Psoas muscle (tissue), 8 donors: ENCODE measurements around the gene COX10. TPM values are rescaled to one million over a fixed set of nuclear protein-coding genes. Genes with fewer than 3 reads are reported as not detected.

Experiments
- ATAC-seq, 4 donors: fragments of 200-7000 bp; cut with Tn5 transposase; one replicate each; pipeline ENCODE4 v1.9.1; 2020; ENCODE audit warnings: moderate library complexity in 3 of 4, mild to moderate bottlenecking in 2 of 4
- DNase-seq, 2 donors: peaks; one replicate each; pipeline ENCODE4 v3.0.0-alpha.2; 2020
- H3K27ac ChIP-seq: fragments of 200-600 bp; one replicate; pipeline ENCODE4 v1.8.0; 2022
- H3K27me3 ChIP-seq, 3 donors: fragments of 200-600 bp in 1 of 3; one replicate each; pipeline versions ENCODE4 v1.6.1 to v1.8.0; 2013 to 2022; ENCODE audit warnings: low read length in 2 of 3, mild to moderate bottlenecking in 2 of 3, moderate library complexity in 1 of 3; ENCODE audit not compliant: insufficient read depth in 3 of 3
- H3K36me3 ChIP-seq, 2 donors: fragments of 200-600 bp in 1 of 2; one replicate each; pipeline versions ENCODE4 v1.6.1 to v1.8.0; 2013 to 2022; ENCODE audit warnings: low read depth in 1 of 2, mild to moderate bottlenecking in 1 of 2, moderate library complexity in 1 of 2; ENCODE audit not compliant: insufficient read depth in 1 of 2
- H3K4me1 ChIP-seq: fragments of 200-600 bp; one replicate; pipeline ENCODE4 v1.8.0; 2022
- H3K4me3 ChIP-seq: fragments of 200-600 bp; one replicate; pipeline ENCODE4 v1.8.0; 2022; ENCODE audit warnings: mild to moderate bottlenecking
- H3K9me3 ChIP-seq: fragments of 200-600 bp; one replicate; pipeline ENCODE4 v1.8.0; 2022
- CTCF ChIP-seq: fragments of 200-600 bp; IDR thresholded peaks from one replicate; pipeline ENCODE4 v1.8.0; 2022; ENCODE audit warnings: antibody characterized with exemption
- WGBS, 3 donors: extraction: QIAGEN DNeasy Blood & Tissue Kit; methylation state at CpG; one replicate each; pipeline versions ENCODE4 v1.1.6 to v1.1.7; 2013; 5-methylcytosine and 5-hydroxymethylcytosine counted together
- intact Hi-C, 2 donors: fragments of 100-400 bp; cut with DNase I; formaldehyde crosslinking; loops; one replicate each; pipeline versions ENCODE4 v1.11.0 to v1.14.2; 2022
- polyA plus RNA-seq, 3 donors: library from polyadenylated mRNA; stranded (reverse); fragments of 200-250 nt; gene quantifications; one replicate each; pipeline ENCODE4 v1.2.3, GENCODE V29; 2013
- total RNA-seq, 4 donors: library from RNA; stranded (reverse); fragmentation: NEBNext Ultra II Directional in 2 of 4; extraction: Animal tissue kit (Norgen Biotek cat#: 25700) in 2 of 4; gene quantifications; one replicate each; pipeline versions ENCODE4 v1.2.1 to v1.2.4, GENCODE V29; 2021 to 2023
- donor health status: healthy with polysubstance abuse.
- donor health status: DM: no; HTN: no; CAD: no; lungs with moderate emphysema.
- donor health status: Bipolar disorder and iron deficiency.
- donor health status: healthy.
- donor health status: DM: yes; HTN: yes; CAD: no.
- donor health status: DM: no; HTN: no; CAD: no.
- donor health status: DM: no; HTN: no; CAD: no.
- donor health status: DM: yes; HTN: yes; CAD: no.

The COX10 gene
- total and polyA plus RNA-seq, 7 donors: 31.5 to 77.1 (median 60.5) TPM

GRCh38 chr17:14152721-14153120 is 83.4 kb downstream of the COX10 start:
- Histone ChIP-seq H3K4me1 (peaks cover 18% of the 10 kb centered on the region), H3K36me3 (no peaks in the 10 kb centered on the region), H3K9me3 (no peaks in the 10 kb centered on the region), H3K4me3 (no peak overlapping the region), H3K27me3 (no peaks in the 10 kb centered on the region), H3K27ac (no peak overlapping the region)
- no peak for TF ChIP-seq CTCF
- DNase-seq: no peak
- ATAC-seq: peak in 3 of 4 donors; percentile 19 to 53 (median 46)
- intact Hi-C loops: no loop called here
- 18 to 33% (median 25%) methylated on average over 4 of the region's 4 CpGs for WGBS, 3 donors

- DNase-seq (no peak), ATAC-seq (no peak)
- Histone ChIP-seq H3K27ac (no peak overlapping the region), H3K4me1 (peaks cover 18% of the 10 kb centered on the region), H3K4me3 (no peak overlapping the region), H3K9me3 (no peaks in the 10 kb centered on the region), H3K36me3 (no peaks in the 10 kb centered on the region), H3K27me3 (no peaks in the 10 kb centered on the region)
- 81 to 94% (median 87%) methylated on average over 1 of the region's 1 CpG for WGBS, 3 donors
- TF ChIP-seq CTCF: no peak
- intact Hi-C loops: no loop called here
Observed at GRCh38 chr17:14153374-14153773, 84.1 kb downstream of the COX10 start.

GRCh38 chr17:14156689-14157088 is 87.4 kb downstream of the COX10 start:
- Histone ChIP-seq H3K27me3 (no peaks in the 10 kb centered on the region), H3K27ac (no peak overlapping the region), H3K9me3 (no peaks in the 10 kb centered on the region), H3K36me3 (peaks cover 0 to 12% of the 10 kb centered on the region in 2 donors), H3K4me1 (peaks cover 8% of the 10 kb centered on the region), H3K4me3 (no peak overlapping the region)
- no peak for TF ChIP-seq CTCF
- DNase-seq (no peak), ATAC-seq (peak in 1 of 4 donors; percentile 20)
- 42 to 85% (median 61%) methylated on average over 4 of the region's 4 CpGs for WGBS, 3 donors
- intact Hi-C loops: no loop called here

- H3K27me3 ChIP-seq: no peaks in the 10 kb centered on the region
- no peak for DNase-seq
- intact Hi-C loops: no loop called here
- WGBS, 3 donors: 94 to 100% (median 95%) methylated on average over 1 of the region's 1 CpG
- peaks cover 0 to 12% of the 10 kb centered on the region in 2 donors for H3K36me3 ChIP-seq
- H3K9me3 ChIP-seq: no peaks in the 10 kb centered on the region
- H3K27ac ChIP-seq: no peak overlapping the region
- H3K4me3 ChIP-seq: no peak overlapping the region
- ATAC-seq: no peak
- H3K4me1 ChIP-seq: peaks cover 4% of the 10 kb centered on the region
- no peak for TF ChIP-seq CTCF
Observed at GRCh38 chr17:14157822-14158221, 88.5 kb downstream of the COX10 start.

- Histone ChIP-seq H3K4me1 (no peaks in the 10 kb centered on the region), H3K4me3 (no peak overlapping the region), H3K36me3 (peaks cover 0 to 12% of the 10 kb centered on the region in 2 donors), H3K27ac (no peak overlapping the region), H3K27me3 (no peaks in the 10 kb centered on the region), H3K9me3 (no peaks in the 10 kb centered on the region)
- ATAC-seq: no peak
- no peak for DNase-seq
- TF ChIP-seq CTCF: no peak
- WGBS, 3 donors: 73 to 91% (median 80%) methylated on average over 3 of the region's 3 CpGs
- intact Hi-C loops: no loop called here
Observed at GRCh38 chr17:14158707-14159106, 89.4 kb downstream of the COX10 start.
